Panc1 (cell line): Measurements from ENCODE around the gene PITX1.

Experiments used
- CTCF ChIP-seq: fragments of 450-650 bp; IDR thresholded peaks from 2 replicates; pipeline ENCODE4 v1.5.1; 2017; ENCODE audit warnings: mild to moderate bottlenecking
- REST ChIP-seq, 2 experiments: IDR thresholded peaks; 2 replicates each; pipeline ENCODE4 v1.6.1; 2011 to 2012; ENCODE audit warnings: low read depth in 2 of 2, control low read depth in 1 of 2, low read length in 1 of 2, mild to moderate bottlenecking in 1 of 2, moderate library complexity in 1 of 2; ENCODE audit not compliant: insufficient read depth in 1 of 2
- TCF7L2 ChIP-seq: IDR thresholded peaks from 2 replicates; pipeline ENCODE4 v1.6.1; 2011; ENCODE audit warnings: mild to moderate bottlenecking, low read depth, low read length, inconsistent platforms

- TF ChIP-seq CTCF: no peak
- TF ChIP-seq REST (IDR thresholded peaks at IDR 0.05; ENCODE audit: insufficient read depth in 1 of 2, low read depth in 2 of 2, low read length in 1 of 2): no peak
- TF ChIP-seq TCF7L2: no peak
These were observed 28.4 kb upstream of the PITX1 start for GRCh38 chr5:135062216-135063055.
